Suppressor macrophage (primary cell): ENCODE results near the gene ZNF141.
"Not testable (repeated sequence)": the region's sequence is repeated elsewhere in the genome, so short reads cannot be mapped to it uniquely, and the experiment has no call there.

ENCODE experiments used
- DNase-seq, 4 experiments: peaks; one replicate each; pipeline ENCODE4 v3.0.0-alpha.2; 2020 to 2022
- total RNA-seq, 17 experiments: gene quantifications; one replicate each; lab custom pipeline; 2026; ENCODE audit warnings: mixed read lengths in 6 of 17, inconsistent platforms in 3 of 17; lab: John Stamatoyannopoulos, UW

ZNF141 gene
- 5.0 to 37.9 (median 16.2) reads per million in 17 experiments for total RNA-seq

DNA sequence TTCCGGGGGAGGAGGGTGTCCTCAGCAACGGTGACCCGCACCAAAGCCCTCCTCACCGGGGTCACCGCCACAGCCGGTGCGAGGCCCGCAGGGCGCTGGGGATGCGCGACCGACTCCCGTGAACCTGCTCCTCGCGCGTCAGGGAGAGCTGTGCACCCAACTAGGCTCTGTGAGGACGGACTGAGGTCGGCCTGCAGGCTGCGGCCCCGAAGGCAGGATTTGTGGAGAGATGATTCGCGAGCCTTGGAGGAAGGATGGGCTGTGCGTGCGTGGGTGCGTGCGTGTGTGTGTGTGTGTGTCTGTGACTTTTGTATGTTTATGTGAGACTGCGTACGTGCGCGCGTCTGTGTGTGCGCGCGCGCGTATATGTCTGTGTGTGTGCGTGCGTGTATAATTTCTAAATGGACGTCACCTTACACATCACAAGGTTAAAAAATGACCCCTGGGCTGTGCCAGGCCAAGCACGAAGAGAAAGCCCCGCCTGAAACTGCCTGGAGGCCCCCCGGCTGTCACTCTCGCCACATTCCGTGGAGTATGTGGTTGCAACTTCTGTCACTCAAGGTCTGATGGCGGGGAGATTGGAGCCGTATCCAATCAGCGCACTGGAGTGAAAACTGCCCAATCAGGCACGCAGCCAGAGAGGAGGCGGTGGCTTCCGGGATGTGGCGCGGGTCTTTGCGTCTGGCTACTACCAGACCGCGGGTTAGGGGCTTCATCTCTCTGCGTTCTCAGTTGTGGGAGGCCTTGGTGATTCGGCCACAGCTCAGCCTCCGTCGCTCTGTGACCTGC is at the start of gene ZNF141:
TSS of gene ZNF141 (plus strand) at position 672 of the 789 bp plus-strand sequence. CDS start 170 bp downstream, outside the sequence.
- DNase-seq, result peak; percentile 97 to 99 (median 98)

DNA sequence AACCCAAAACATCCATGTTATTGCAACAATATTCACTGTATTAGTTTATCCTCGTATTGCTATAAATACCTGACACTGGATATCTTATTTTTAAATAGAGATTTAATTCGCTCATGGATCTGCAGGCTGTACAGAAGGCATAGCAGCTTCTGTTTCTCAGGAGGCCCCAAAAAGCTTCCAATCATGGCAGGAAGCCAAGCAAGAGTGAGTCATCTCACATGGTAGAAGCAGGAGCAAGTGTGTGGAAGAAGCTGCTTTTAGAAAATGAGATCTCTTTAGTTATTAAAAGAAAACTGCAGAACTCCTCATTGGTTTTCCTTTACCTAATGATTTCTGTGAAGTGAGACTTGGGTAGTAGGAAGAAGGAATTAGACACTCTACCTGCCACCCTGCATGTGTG is 48.7 kb upstream of the ZNF141 start:
- no peak for DNase-seq

DNA sequence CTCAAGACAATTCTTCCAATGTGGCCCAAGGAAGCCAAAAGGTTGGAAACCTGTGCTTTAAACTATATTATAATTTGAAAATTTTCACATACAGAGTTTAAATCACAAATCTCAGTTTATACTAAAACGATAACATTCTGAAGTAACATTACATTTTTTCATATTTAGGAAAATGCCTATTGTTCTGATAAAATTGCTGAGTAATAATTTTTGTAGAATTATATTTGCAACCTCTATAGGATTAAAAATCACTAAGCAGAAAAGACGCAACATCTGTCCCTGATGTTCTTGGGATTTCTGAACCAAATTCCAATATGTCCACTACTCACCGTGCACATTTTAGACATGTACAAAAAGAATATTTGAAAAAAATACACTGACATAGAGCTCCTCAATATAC is 42.9 kb upstream of the ZNF141 start:
- no peak for DNase-seq

DNA sequence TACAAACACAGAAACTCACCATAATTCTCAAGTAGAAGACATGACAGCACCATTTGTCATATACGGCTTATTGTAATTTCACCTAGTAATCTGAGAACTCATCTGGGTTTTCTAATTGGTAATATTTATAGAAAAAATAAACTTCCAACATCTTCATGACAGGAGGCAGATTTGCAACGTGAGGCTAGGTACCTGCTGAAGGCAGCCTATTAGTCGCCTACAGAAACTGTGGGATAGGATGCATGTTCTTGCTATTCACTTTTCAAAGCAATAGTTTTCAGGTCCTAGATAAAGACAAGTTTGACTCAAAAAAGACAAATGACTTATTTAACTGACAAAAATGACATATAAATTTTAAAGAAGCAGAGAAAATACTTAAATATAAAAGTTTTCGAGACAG is 35.2 kb upstream of the ZNF141 start:
- DNase-seq, result no peak

DNA sequence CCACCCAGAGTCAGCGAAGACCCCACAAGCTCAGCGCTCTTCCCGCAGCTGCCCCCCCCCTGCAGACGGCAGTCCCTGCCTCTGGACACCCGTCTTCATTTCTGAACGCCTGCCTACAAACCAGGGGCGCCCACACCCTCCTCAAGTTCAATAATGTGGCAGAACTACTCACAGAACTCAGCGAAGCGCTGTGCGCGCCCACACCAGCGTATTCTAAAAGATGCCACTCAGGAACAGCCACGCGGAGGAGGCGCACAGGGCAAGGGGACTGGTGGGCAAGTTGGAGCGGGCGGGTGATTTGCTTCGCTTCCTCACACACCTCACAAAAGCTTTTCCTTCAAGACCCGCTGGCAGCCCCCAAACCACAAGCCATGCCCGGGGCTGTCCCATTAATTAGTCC is 33.1 kb upstream of the ZNF141 start:
- DNase-seq, result not testable (repeated sequence)

DNA sequence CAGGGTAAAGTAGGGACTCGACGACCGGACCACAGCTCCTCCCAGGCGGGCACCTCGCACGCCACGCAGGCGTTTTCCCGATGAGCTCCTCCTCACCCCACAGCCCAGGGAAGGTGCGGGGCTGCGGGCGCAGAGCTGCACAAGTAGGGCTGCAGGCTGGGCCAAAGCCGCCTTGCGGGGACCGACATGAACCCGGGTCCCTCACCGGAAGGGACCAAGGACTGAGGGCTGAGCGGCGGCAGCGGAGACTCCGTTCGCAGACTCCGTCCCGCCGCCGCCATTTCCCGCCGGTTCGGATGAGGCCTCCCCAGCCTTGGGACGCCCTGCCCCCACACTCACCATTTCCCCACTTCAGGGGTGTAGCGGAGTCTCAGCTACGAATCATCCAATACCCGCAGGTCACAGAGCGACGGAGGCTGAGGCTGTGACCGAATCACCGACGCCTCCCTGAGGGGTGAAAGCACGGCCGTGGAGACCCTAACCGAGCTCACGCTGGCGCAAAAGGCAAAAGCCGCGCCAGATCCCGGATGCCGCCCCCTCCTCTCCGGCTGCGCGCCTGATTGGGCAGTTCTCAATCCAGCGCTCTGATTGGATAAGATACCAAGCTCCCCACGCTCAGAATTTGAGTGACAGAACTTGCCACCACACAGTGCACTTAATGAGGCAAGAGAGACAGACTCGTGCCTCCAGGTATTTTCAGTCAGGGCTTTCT is 32.5 kb upstream of the ZNF141 start, which contains the start of gene ZNF732:
TSS of gene ZNF732 (minus strand) at position 506 of the 712 bp plus-strand sequence. CDS start at position 342, 164 bp downstream.
- no peak for DNase-seq

DNA sequence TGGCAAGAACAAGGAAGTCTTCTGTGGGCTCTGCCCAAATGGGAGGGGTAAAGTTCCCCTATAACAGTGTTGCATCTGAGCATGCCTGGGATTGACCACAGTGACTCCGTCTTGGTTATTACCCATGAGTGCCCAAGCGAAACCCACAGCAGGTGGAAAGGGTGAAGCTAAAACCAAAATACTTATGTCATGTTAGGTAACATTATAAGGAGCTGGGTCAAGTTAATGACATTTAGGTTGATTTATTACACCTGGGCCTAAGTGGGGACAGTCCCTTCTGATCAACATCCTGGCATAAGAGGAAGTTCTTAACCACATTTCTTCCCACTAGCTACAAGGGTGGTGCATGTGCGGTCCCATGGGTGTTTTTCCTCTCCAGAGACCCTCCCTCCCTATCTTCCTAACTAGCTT is 31.1 kb upstream of the ZNF141 start:
- DNase-seq, result peak in 1 of 4 experiments; percentile 1

DNA sequence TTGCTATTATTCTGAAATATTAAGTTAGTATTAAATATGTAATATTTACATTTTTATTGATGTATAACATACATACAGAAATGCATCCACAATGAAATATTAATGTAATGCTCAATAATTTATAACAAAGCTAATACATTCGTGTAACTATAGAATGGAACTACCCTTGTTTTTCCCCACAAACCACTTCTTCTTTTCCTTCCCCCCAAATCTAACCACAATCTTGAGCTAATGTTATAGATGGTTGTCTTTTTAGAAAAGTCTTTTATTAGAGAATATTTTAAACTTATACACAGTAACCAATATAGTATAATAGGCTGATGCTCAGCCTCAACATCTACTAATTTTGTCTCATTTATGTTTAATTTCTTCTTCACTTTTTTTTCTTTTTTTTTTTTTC is 27.8 kb upstream of the ZNF141 start:
- DNase-seq, result no peak

DNA sequence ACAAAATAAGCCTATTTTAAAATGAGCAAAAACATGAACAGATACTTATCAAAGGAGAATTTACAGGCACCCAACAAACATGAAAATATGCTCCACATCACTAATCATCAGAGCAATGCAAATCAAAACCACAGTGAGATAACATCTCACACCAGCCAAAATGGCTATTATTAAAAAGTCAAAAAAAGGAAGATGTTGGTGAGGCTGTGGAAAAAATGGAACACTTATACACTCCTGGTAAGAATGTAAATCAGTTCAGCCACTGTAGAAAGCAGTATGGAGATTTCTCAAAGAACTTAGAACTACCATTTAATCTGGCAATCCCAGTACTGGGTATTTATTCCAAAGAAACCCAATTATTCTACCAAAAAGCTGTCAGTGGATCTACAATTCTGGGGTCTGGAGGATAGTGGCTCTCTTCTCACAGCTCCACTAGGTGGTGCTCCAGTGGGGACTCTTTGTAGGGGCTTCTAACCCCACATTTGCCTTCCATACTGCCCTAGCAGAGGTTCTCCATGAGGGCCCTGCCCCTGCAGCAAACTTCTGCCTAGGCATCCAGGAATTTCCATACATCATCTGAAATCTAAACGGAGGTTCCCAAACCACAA is 23.2 kb upstream of the ZNF141 start:
- no peak for DNase-seq

DNA sequence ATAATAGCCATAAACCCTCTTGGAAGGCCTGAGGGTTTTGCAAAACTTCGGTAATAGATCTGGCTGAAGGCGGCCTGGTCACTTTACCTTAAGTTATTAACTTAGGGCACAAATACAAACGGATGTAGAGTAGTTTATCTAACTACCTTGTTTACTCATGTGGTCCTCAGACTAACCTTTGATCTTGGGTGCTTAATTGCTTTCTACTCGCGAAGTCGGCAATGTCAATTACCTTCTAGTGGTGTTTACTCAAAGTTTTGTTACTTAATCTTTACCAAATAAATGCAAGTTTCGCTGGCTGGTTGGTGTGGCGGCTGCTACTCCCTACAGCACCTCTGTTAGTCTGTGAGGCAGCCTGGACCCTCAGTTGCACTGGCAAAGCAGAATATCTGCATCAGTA is 8.9 kb upstream of the ZNF141 start:
- no peak for DNase-seq

DNA sequence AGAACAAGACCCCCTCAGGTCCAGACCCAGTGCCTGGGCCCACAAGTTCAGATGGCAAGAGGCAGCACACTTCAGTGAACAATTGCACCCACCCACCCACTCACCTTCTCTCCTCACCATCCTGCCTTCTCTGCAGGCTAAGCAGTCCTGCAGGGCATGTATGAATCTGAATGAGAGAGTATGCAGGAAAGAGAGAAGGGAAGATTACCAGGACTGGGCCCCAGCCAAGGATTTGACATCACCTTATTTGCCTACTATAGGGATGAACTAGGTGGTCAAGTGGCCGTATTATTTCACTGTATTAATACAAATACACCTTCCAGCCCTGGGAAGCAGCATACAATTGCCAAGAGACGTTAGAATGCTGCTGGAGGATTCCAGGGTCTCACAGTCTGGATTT is 2.1 kb upstream of the ZNF141 start:
- no peak for DNase-seq

DNA sequence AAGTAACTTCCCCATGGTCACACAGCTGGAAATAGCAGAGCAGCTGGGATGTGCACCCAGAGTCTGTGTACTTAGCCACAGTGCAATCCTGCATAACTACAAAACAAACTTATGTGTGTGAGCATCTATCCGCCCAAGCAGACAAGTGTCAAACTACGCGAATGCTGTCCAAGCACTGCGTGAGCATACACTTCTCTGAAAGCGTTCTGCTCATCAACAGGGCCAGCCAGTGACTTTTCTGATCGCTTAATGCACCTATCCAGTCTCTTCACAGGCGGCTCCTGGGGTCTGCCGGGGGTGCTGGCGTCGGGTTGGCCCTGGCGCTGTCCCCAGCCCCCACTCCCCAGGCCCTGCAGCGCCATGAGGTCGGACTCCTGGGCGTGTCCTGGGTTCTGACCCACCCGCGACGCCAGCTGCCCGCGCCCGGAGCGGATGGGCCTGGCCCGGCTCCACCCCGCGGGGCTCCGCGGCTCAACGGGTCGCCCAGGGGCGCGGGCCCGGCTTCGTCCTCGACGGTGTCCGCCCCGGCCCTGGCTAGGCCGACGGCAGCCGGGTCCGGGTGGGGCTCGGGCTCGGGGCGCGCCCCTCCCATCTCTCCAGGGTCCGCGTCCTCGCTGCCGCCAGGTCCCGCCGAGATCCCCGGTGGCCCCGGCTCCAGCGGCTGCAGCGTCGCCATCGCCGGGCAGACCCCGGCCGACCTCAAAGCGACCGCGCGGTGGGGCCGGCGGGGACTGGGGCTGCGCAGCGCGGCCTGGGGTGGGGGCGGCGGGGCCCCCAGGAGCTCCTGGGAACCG is 1.3 kb upstream of the ZNF141 start:
- DNase-seq, result peak in 3 of 4 experiments; percentile 2 to 26 (median 10)

DNA sequence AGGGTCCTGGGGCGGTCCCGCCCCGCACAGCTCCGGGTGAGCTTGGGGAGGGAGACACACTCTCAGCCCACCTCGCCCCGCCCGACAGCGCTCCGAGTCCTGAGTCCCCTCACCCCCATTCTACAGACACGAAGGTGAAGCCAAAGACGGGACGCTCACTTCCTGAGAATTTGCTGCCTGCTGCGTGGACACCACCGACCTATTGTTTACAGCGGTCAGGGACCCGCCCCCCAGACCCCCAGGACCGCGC is 796 bp upstream of the ZNF141 start:
- no peak for DNase-seq

DNA sequence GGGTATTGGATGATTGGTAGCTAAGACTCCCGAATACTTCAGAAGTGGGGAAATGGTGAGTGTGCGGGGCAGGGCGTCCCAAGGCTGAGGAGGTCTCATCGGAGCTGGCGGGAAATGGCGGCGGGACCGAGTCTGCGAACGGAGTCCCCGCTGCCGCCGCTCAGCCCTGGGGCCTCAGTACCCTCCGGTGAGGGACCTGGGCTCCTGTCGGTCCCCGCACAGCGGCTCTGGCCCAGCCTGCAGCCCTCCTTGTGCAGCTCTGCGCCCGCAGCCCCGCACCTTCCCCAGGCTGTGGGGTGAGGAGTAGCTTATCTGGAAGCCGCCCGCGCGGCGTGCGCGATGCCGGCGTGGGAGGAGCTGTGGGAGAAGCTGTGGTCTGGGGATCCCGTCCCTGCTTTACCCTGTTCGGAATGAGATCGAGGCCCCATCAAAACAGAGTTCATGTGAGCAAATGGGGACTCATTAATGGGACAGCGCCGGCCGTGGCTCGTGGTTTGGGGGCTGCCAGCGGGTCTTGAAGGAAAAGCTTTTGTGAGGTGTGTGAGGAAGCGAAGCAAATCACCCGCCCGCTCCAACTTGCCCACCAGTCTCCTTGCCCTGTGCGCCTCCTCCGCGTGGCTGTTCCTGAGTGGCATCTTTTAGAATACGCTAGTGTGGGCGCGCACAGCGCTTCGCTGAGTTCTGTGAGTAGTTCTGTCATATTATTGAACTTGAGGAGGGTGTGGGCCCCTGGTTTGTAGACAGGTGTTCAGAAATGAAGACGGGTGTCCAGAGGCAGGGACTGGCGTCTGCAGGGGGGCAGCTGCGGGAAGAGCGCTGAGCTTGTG is 531 bp downstream of the ZNF141 start:
- peak; percentile 44 to 76 (median 54) for DNase-seq

DNA sequence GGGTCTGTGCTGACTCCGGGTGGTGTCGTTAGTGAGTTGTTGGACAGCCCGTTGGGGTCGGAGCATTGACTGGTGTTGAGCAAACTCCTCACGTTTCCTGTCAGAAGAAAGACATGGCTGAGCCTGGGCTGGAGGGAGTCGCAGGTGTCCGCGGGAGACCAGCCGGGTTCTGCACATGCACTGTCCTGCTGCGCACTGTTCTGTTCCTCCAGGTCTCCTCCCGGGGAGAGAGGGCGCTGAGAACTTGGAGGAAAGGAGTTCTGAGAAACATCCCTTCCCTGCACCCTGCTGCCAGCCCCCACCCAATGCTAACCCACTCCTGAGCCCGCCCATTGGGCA is 1.1 kb downstream of the ZNF141 start:
- no peak for DNase-seq

DNA sequence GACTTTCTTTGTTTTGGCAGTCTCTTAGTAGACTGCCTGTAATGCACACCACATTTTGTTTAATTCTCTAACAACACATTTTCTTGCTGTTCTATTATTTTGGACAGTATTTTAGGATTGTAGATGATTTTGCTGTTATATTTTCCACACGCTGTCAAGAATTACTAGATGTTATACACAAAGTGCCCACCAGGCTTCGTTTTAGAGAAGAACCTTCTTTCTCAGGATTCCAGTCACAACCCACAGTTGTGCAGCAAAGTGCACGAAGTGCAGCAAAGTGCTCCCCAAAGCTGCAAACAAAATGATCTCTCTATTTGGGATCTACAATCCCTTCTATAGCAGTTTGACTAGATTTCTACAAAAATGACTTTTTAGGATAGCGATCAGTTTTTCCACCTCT is 2.4 kb downstream of the ZNF141 start:
- no peak for DNase-seq

DNA sequence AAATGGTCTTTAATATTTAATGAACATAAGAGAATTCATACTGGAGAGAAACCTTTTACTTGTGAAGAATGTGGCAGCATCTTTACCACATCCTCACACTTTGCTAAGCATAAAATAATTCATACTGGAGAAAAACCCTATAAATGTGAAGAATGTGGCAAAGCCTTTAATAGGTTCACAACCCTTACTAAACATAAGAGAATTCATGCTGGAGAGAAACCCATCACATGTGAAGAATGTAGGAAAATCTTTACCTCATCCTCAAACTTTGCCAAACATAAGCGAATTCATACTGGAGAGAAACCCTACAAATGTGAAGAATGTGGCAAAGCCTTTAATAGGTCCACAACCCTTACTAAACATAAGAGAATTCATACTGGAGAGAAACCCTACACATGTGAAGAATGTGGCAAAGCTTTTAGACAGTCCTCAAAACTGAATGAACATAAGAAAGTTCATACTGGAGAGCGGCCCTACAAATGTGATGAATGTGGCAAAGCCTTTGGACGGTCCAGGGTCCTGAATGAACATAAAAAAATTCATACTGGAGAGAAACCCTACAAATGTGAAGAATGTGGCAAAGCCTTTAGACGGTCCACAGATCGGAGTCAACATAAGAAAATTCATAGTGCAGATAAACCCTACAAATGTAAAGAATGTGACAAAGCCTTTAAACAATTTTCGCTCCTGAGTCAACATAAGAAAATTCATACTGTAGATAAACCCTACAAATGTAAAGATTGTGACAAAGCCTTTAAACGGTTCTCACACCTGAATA is 35.6 kb downstream of the ZNF141 start:
- no peak for DNase-seq

DNA sequence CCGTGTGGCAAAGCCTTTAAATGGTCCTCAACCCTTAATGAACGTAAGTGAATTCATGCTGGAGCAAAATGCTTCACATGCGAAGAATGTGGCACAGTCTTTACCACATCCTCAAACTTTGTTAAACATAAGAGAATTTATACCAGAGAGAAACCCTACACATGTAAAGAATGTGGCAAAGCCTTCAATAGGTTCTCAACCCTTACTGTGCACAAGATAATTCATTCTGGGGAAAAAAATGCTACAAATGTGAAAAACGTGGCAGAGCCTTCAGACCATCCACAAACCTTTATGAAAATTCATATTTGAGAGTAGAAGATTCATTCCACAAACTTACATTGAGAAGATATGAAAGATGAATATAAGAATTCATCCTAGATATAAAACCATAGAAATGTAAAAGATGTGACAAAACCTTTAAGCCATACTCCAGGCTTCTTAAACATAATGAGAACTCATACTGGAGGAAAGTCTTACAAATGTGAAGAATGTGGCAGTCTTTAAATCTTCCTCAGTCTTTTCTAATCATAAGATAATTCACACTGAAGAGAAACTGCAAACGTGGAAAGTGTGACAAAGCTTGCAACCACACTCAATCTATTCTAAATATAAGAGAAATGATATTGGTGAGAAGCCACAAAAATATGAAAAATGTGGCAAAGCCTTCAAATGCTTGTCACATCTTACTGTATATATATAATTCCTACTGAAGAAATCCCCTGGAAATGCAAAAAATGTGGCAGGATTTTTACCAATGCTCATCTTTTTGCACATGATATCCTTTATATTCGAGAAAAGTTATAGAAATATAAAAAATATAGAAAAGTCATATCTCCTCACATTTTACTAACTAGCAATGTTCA is 36.9 kb downstream of the ZNF141 start:
- DNase-seq, result peak in 1 of 4 experiments; percentile 4

DNA sequence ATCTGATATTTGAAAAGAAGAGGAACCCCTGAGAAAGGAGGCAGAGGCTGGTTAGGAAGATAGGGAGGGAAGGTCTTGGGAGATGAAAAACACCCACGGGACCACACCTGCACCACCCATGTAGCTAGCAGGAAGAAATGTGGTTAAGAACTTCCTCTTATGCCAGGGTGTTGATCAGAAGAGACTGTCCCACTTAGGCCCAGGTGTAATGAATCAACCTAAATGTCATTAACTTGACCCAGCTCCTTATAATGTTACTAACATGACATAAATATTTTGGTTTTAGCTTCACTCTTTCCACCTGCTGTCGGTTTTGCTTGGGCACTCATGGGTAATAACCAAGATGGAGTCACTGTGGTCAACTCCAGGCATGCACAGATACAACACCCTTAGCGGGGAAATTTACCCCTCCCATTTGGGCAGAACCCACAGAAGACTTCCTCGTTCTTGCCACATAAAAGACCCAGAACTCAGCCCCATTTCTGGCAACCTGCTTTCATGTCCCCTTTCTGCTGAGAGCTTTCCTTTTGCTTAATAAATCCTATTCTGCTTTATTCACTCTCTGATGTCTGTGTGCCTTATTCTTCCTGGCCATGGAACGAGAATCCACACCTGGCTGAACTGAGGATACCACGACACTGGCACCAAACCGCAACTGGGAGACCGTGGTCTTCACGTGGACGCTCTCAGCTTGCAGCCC is 46.8 kb downstream of the ZNF141 start:
- no peak for DNase-seq
